ENCODE measurements around the gene SPRED1.

GRCh38 chr15:38260077-38260476 lies 7.4 kb downstream of the SPRED1 start:
- TF ChIP-seq CTCF (IDR thresholded peaks at IDR 0.05; ENCODE audit: insufficient read depth, low read length) (no peak), REST (IDR thresholded peaks at IDR 0.05; ENCODE audit: insufficient replicate concordance, low read depth) (no peak), POLR2AphosphoS5 (IDR thresholded peaks at IDR 0.05; ENCODE audit: low read depth) (no peak), SPI1 (IDR thresholded peaks at IDR 0.05; ENCODE audit: borderline replicate concordance, low read depth) (no peak)

All from HL-60 (cell line).